ENCODE measurements around the gene SEMA3D.

Gene SEMA3D

DNA sequence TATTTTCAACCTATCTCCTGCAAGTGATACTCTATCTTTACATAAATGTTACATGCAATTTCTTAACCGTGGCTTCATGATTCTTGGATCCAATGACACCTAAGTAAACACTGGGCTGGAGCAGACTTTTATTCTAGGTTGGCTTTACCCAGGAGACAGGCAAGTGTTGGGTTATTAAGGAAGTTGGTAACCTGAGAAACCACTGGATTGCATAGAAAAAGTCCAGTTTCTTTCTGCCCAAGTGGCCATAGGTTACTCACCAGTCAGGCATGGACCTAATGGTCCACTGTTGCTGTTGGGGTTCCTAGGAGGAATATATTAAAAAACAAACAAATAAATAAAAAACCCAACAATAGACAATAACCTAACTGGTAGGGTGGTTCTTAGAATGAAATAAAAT, 112.8 kb downstream of the SEMA3D start:
- DNase-seq = no peak

DNA sequence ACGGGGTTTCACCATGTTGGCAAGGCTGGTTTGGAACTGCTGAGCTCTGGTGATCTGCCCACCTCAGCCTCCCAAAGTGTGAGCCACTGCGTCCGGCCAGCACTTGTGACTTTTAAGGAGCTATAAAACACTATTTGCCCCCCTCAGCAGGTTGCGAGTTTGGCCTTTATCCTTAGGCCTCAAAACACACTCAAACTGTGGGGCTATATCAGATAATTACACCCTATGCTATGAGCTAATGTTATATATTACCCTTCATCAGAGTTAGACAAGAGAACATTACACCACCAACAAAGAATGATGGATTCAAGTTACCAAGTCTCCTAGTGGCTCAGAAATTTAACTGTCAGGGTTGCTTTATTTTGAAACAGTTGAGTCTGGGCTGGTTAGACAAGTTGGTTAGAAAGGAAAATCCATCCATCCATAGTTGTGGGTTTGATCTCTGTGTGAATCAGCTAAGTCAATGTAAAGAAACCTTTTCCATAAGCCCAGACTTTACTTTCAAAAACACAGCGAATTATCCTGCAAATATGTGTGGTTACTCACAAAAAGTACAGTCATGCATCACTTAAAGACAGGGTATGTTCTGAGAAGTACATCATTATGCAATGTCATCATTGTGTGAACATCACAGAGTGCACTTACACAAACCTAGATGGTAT, 115.8 kb downstream of the SEMA3D start:
- DNase-seq = peak; percentile 59

DNA sequence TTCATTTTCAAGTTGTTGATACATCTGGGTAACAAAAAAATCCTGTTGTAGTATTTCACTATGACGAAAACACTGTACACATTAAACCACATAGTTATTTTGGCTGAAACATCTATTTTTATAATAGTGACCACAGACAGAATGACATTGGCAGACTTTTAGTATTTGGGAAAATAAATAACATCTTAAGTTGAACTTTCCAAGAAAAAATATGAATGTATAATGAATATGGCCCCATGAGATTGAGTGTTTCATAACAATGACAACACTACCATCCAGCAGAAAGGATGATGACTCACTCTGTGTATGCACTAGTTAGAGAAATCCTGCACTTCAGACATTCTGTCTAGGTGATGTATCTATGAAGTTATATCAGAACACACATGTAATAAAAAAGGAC, 118.1 kb downstream of the SEMA3D start:
- DNase-seq = peak; percentile 82

DNA sequence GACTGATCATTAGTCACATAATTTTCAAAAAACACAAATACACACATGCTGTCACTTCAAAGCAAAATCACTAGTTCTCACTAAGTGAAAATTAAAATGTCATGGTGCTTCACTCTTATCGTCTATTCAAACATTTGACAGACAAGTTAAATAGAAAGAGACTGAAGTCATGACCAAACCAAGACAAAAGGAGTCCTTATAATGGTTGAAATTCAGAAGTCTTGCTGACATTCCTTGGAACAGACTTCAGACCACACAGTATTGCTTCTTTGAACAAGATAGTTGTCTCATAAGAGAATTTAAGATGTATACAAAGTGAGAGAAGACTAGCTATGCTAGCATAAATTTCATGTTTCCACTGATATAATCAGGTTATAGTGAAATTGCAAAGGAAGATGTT, 119.5 kb downstream of the SEMA3D start:
- no peak for DNase-seq

DNA sequence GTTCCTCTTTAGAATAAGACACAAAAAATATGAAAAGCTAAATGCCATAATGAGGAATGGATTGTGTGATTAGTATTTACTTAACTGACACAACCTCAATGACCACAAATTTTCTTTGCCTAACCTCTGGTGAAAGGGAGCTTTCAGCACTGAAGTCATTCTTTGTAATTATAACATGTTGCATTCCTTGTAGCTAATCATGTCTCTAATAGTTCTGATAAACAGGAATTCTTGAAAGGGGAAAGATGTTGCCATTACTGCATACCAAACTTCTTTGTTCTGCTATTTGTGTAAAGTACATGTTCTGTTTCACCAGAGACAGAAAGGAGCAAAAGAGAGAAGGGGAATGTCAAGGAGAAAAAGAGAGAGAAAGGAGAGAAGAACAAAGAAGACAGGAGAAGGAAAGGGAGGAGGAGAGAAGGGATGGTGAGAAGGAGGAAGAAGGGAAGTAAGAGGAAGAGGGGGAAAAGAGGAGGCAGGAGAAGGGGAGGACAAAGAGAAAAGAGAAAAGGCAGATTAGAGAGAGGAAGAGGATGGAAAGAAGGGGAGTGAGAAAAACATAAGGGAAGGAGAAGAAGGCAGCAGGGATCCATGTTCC, 120.9 kb downstream of the SEMA3D start:
- no peak for DNase-seq

DNA sequence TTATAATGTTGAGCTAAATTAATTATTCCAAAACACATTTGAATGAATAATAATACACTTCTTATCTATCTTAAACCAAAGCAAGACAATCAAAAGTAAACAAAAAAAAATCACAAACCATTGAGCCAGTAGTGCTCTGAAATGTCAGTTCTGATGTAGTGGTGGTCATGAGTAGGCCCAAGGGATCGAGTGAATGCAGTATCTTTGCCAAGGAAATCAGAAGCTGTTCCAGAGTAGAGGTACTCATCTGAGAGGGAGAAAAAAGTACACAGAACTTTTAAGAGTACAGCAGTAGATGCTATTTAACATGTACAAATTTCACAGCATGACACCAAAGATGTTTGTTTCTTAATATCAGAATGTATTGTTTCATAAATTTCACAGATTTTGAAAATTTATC, 121.5 kb downstream of the SEMA3D start:
- no peak for DNase-seq

DNA sequence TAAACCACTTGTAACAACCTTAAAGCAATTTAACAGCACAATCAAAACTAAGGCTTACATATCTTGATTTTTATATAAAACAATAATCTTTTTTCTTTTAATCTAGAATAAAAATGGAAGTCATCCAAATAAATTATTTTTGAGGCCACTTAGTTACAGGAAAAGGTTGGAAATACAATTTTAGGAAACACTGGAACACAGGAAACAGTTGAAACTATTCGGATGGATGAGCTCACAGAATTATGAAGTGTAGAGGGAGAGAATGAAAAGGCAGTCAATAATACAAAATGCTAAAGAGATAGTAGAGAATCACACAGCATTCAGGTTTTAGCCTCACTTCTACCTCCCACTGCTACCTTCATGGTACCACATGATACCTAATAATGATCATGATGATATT, 124.2 kb downstream of the SEMA3D start:
- no peak for DNase-seq

DNA sequence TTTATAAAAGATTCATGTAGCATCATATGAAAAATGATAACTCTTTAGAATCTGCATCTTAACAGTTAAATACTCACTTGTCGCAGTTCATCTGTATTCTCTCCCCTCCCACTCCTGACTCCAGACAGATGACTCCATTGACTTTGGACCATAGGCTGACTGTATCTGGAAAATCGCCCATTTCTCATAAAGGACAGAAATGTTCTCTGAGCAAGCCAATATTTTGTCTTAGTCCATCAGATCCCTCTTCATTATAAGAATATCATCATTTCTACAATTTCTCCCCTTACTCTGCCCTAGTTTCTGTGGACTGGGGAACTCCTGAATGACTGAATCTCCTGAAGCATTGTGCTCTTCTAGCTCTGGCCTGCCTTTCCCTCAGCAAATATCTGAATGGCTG, 125.4 kb downstream of the SEMA3D start:
- no peak for DNase-seq

DNA sequence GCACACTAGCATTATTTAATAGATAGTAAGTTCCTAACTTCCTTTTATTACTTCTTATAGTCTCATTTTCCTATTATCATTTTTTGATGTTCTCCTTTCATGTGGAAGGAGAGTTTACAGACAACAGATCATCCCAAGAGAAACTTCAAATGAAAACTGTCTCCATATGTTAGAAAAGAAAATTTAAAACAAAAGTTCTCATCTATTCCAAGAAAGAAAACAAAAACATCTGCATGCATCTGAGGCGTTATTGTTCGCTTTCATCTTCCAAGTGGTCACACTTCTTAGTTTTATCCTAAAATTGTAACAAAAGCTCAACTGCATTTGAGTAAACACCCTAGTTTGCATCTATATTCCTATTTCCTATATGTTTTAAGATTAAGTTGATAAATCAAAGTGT, 126.2 kb downstream of the SEMA3D start:
- DNase-seq = no peak

DNA sequence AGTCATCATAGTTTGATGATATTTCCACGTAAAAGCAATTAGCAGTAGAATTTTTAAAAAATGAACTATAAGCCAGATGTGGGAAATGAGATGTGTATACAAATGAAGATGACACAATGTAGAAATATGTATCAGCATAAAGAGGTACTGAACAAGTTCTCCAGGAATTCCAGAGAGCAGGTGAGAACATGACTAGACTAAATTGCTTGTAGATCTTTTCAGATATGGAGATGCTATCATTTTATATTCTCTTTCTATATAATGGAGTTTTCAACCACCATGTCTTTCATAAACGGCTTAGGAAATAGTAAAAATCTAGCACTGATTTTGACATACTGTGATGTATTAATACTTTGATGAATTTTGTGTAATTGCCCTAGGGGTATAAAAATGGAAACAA, 130.9 kb downstream of the SEMA3D start:
- DNase-seq = no peak

DNA sequence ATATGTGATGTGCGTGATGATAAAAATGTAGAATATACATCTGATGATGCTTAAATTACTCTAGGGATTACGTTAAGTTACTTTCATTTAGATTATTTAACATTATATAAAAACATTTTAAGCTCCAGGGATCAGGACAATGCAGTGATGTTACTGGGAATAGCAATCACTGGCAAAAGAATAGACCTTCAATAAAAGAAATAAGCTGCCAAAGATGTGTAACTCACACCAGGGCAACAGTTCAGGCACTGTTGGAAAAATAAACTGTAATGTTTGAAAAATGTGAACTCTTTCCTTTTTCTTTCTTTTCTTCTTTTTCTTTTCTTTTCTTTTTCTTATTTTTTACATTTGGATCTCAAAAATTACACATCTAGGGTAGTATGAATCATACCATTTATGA, 131.7 kb downstream of the SEMA3D start:
- no peak for DNase-seq

DNA sequence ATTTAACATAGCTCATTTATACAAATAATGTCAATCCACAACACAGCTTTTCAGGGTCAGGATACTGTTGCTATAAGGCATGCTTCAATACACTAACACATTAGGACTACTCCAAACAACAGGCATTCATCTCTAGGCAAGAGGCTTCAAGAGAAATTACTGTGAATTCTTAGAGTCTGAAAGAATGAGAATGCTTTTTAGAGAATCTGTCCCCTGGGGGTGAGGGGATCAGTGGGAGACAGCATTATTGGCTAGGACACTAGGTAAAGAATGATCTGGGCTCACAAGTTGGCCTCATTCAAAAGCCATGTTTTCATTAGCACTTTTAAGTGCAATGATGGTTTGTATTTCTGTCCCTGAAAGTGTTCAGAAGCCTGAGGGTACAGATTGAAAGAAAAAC, 132.6 kb downstream of the SEMA3D start:
- no peak for DNase-seq

DNA sequence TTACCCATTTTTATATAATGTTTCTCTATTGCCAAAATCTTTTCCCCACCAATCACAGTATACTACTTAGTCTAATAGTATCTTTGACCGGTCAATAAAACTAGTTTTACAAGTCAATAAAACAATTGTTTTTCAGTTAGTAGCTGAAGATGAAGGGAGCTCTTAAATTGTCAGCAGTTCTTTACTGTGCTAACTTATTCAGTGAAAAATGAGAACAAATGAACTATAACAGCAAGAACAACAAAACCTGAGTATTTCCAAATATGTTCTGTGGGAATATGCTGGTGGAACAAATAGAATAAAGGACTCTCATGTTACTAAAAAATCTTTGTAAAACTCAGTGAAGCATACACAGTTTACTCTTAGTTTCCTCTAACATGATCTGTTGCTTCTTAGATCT, 134.0 kb downstream of the SEMA3D start:
- DNase-seq = no peak

DNA sequence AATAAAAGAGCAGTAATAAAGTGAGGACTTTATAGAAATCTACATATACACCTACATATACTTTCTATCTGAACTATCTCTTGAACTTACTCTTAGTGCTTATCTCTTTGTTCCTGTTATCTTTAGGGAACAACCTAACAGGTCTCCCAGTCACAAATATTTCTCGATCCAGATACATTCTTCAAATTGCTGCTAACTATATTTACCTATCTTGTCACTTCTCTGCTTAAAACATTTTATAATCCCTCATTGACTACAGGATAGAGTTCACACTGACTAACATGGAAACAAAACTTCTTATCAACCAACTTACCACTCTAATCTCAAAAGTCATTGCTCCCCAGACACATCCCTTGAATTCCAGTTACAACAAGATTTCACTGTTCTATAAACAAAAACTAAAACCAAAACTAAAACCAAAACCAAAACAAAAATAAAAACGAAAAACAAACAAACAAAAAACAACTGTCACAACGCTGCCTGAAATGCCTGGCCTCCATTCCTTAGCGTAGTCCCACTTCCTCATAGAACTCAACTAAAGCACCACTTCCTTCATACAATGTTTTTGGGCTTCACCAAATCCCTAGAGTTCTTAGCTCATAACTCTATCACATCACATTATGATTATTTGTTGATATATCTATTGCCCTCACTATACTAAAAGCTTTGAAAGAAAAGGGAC, 134.7 kb downstream of the SEMA3D start:
- no peak for DNase-seq

DNA sequence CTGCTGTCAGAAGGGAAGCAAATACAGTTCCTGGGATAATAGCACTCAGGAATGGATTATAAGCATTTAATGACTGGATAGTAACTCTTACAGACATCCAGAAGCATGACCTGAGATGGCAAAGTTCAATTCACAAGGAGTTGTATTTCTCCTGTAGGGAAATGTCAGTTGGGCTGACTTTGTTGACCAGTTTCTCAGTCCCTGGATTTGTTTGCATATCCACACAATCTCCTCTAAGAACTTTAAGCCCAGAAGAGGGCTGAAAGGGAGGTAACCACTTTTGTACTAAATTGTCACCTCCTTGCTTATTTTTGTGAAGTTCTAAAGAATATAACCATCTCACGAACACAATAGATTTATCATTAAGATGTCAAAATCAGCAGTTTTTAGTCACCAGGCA, 140.3 kb downstream of the SEMA3D start:
- DNase-seq = no peak

DNA sequence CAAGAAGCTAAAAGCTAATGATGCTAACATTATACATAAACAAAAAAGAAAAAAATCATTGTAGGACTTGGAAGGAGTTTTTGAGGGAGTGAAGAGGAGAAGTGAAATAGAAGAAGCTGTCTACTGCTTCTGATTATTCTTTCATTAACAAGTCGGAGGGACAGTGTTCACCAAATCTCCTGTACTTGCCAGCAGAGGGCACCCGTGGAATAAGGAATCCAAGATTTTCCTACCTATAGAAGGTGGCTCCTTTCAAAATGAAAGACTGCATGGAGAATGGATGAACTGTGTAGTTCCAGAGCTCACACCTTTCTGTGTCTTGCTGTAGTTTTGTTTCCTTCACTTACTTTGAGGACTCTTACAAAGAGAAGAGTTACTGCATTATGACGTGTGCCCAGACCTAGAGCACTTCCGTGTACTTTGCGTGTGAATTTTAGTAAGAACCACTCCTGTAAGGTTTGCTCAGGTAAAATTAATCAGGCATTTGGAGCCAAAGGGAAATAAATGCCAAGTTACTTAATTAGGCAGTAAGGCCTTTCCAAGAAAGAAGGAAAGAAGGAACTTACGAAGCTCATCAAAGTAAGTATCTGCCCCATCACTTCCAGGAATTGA, 145.1 kb downstream of the SEMA3D start:
- DNase-seq = peak; percentile 60

DNA sequence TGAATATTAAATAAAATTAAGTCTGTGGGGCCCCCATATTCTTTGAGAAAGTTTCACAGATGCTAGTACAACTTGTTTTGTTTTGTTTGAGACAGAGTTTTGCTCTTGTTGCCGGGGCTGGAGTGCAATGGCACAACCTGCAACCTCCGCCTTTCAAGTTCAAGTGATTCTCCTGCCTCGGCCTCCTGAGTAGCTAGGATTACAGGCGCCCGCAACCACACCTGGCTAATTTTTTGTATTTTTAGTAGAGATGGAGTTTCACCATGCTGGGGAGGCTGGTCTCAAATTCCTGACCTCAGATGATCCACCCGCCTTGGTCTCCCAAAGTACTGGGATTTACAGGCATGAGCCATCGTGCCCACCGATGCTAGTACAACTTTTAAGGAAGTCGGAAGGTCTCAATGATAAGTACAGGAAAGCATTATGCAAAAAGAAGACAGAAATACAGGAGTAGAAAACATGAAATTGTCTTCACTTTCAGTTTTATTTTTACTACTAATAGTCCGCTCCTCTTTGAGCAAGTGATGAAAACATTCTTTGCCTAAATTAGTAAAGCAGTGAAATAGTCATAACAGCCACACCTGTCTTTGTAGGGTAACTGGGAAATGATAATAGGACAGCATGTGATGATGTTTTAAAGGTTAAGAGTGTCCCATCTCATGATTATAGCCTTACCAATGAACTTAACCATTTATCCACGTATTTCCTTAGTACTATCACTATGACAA, 147.5 kb downstream of the SEMA3D start:
- DNase-seq = no peak

DNA sequence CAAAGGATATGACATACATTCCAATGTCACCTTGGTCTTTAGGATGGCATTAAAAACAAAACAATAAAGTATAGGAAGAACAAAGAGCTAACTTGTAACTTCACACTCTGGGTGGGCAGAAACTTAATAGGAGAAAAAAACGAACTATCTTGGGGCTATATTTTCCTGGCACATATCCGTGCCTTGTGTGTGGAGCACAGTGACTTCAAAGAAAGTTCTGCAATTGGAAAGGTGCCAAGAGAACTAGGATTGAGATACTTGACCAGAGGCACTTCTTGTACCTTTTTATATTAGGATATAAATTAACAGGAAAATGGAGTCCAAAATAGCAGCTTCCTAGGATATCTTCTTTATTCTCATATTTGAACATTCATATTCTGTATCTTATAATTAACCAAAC, 148.4 kb downstream of the SEMA3D start:
- DNase-seq = no peak

DNA sequence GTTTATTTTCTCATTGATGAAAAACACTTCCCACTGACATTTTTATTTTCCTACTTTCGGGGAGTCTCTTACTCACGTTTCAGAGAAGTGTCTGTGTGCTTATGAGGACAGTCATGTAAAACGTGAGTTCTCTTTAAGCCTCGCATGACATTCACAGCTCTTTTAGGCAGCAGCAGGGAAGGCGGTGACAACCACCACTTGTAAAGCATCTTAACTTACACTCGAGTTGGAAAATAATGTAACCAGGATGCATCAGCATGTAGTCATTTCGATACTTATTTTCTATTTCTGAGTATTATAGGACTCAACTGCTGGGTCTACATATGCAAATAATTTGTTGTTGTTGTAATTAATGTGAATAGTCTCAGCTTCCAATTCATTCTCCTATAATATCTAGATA, 153.6 kb downstream of the SEMA3D start:
- no peak for DNase-seq

DNA sequence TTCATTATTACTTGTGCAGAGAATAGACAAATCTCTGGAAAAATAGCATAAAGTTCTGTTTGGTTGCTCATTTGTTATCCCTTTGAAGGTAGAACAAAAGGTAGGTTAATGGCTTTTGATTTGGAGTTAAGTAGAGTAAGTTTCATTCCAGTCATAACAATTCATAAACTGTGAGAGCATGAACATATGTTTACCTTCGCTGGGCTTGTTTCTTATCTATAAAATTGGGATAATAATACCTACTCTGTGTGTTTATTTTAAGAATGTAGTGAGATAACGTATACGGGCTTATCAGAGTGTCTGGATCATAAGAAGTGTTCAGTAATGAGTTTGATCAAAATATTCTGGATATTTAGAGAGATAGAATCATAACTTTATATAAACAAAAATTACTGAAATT, 155.4 kb downstream of the SEMA3D start:
- no peak for DNase-seq

DNA sequence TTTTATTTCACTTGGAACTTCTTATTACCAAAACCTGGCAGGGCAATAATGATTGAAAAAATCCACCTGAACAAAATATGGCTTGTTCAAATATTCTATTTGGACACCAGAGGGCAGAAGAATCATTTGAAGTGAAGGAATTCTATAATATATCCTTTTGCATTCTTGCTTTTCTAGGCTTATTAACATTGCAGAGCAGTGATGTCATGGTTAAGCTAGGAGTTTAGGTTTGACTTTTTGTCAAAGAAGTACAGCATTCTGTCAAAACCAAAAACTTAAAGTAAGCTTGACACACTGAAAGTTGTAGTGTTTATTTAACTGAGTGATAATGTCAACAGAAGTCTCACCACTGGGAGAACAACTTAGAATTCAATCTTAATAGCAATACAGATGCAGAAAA, 156.0 kb downstream of the SEMA3D start:
- peak; percentile 78 for DNase-seq

DNA sequence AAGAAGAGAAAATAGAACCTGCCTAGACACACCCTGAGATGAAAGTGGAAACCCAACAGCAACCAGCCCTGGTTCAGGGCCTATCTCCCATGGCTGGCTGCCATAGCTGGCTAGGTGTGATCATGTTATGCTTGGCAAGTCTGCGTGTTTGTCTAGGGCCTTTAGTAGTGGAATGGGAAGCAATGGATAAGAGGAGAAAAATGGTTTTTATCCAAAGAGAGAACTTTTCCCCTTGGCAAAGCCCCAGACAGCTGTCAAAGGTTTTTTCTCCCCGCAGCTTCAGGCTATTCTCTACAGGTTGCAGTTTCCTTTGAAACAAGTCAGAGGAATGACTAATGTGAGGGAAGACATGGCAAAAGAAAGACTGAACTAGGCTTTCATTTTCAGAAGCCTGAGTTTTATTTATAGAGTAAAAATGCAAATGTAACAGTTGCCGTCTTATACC, 161.5 kb downstream of the SEMA3D start:
- DNase-seq = no peak

DNA sequence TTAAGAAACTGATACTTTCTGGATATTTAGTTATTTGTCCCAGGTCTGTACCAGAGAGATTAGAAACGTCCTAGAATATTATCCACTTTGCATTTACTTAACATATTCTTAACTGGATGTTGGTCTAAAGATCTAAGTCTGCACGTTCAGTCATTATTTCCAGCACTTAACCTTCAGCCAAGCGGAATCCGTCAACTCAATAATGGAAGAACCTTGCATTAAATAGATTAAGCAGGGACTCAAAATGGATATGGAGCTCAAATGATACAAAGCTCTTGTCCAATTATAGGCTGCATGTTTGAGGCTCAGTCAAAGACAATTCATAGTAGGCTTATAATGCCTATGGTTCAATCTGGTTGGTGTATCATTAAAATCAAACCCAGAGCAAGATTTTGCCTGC, 162.9 kb downstream of the SEMA3D start:
- no peak for DNase-seq
